COLO668 (cell line): Measurements from ENCODE around the gene ARHGEF4.

Experiments
- DNase-seq: peaks from one replicate; lab custom pipeline; 2025; ENCODE audit not compliant: unreplicated experiment; lab: John Stamatoyannopoulos, UW

Gene ARHGEF4

GRCh38 chr2:130850788-130851623, 14.3 kb downstream of the ARHGEF4 start:
- no peak for DNase-seq

- DNase-seq: no peak
Measured at GRCh38 chr2:130851624-130852382, 15.1 kb downstream of the ARHGEF4 start.

- DNase-seq: peak; percentile 15
Measured at GRCh38 chr2:130852521-130853115, 15.9 kb downstream of the ARHGEF4 start.

- DNase-seq: peak; percentile 28
Measured at GRCh38 chr2:130853391-130853790, 16.7 kb downstream of the ARHGEF4 start.

- no peak for DNase-seq
Measured at GRCh38 chr2:130854301-130854700, 17.6 kb downstream of the ARHGEF4 start.

DNA sequence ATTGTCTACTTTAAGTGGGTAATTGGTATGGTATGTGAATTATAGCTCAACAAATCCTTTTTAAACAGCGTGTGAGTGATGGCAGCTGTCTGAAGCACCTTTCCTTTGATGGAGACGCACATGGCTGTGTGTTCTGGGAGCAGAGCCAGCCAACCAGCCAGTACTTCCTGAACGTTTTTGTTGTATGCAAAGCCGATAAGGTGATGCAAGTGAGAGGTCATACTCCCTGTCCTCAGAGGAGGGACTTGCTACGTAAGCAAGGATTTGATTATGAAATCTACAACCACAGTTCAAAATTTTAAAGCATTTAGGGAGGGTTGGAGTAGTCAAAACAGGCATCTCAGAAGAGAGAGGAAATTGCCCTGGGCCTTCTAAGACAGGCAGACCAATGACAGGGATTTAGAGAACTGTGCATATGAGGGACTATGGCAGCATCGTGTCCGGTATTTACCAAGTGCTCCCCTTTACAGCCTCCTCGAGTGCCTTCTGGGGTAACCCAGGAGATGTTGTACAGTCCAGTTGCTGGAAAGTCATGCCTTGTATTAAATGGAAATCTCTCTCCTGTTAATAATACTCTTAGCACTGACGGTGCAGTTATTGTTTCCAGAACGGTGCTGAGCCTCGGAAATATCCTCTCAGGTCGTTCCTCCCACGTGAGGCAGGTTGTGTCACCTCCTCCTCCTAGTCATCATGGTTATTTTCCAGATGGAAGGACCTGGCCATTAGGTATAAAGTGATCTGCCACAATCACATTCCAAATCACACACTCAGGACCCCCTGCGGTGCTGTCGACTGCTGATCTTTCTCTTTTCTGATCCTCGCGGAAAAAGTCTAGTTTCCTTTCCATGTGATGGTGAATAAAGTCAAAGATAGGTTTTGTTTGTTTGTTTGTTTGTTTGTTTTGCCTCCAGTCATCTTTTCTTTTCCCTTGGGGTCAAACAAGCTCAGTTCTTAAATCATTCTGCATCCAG, 28.4 kb downstream of the ARHGEF4 start:
- DNase-seq: peak; percentile 27

DNA sequence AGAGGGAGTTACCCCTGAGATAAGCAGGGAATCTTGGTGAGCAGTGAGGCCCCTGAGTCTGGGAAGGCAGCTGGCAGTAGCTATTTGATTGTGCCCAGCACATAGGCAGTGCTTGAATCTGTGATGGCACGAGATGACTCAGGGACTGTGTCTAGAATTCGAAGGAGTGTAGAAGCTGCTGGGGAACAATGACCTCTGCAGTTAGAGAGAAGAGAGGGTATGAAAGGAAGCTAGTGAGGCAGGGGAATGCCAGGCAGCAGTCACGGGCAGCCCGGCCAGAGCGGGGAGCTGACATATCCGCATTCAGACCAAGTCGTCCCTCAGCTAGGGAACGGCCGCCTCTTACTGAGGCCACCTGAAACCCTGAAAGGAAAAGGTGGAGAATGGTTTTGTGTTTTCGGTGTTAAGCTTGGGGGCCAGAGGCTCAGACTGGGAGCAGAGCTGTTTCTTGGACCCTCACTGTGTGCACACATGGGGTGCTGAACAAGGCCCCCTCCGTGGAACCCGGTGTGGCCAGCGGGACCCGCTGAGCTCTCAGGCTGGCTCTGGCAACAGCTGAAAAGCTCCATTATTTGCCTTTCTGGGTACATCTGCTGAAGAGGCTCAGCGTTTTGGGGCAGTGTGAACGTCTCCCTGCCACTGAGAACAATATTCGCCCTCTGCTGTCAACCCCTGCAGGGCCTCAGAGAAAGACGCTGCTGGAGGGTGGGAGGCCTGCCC, 32.9 kb downstream of the ARHGEF4 start:
- DNase-seq: no peak

DNA sequence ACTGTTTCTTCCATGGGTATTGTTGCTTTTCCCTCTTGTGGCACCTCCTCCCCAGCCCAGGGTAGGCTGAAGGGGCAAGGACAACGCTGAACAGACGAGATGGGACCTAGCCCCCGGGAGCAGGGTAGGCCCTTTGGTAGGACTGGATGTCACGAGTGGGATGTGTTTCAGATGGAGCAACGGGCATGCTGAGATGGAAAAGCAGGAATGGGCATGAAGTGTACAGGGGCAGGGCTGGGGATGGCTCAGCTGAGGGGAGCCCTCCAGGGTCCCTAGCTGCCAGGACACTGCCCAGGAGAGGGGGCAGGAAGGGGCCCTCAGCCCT, 33.4 kb downstream of the ARHGEF4 start:
- no peak for DNase-seq

GRCh38 chr2:130870779-130871178, 34.1 kb downstream of the ARHGEF4 start:
- no peak for DNase-seq

- no peak for DNase-seq
Measured at GRCh38 chr2:130871843-130872740, 35.4 kb downstream of the ARHGEF4 start.

GRCh38 chr2:130872741-130873125, 36.0 kb downstream of the ARHGEF4 start:
- no peak for DNase-seq

GRCh38 chr2:130873700-130874346, 37.1 kb downstream of the ARHGEF4 start:
- DNase-seq: peak; percentile 66

DNA sequence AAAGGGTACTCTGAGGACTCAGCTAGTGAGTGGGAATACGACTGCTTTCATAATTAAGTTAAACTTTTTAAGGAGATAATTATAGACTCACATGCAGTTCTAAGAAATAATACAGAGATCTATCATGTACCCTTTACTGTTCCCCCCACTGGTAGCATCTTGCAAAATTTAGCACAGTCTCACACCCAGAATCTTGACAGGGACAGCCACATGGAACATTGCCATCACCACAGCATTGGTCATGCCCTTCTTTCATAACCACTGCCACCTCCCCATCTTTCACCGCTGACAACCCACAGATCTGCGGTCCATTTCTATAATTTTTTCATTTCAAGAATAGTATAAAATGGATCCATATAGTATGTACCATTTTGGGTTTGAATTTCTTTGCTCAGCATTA, 37.8 kb downstream of the ARHGEF4 start:
- DNase-seq: no peak

GRCh38 chr2:130875935-130876334, 39.2 kb downstream of the ARHGEF4 start:
- no peak for DNase-seq

- DNase-seq: no peak
Measured at GRCh38 chr2:130877258-130877657, 40.5 kb downstream of the ARHGEF4 start.

GRCh38 chr2:130878316-130878715, 41.6 kb downstream of the ARHGEF4 start:
- DNase-seq: no peak

- no peak for DNase-seq
Measured at GRCh38 chr2:130878933-130879332, 42.2 kb downstream of the ARHGEF4 start.

GRCh38 chr2:130882111-130882690, 45.5 kb downstream of the ARHGEF4 start:
- DNase-seq: no peak
